Vagina (tissue), 2 donors: ENCODE measurements around the gene THAP8.

Experiments
- POLR2A ChIP-seq, 2 donors: fragments of 450-650 bp; IDR thresholded peaks; one replicate each; pipeline ENCODE4 v1.6.1; 2017; ENCODE audit warnings: antibody characterized with exemption in 2 of 2, mild to moderate bottlenecking in 2 of 2, moderate library complexity in 2 of 2
- POLR2AphosphoS5 ChIP-seq, 2 donors: sonication (generic); formaldehyde crosslinking; IDR thresholded peaks; one replicate each; pipeline ENCODE4 v1.9.0; 2017; ENCODE audit warnings: antibody characterized with exemption in 2 of 2, mild to moderate bottlenecking in 2 of 2, low read depth in 1 of 2; ENCODE audit not compliant: insufficient read depth in 1 of 2
- TF ChIP-seq, protein P1 (sequence below), 3 experiments: fragments of 450-650 bp in 2 of 3; fragments of 200-600 bp in 1 of 3; sonication (generic) in 1 of 3; IDR thresholded peaks; one replicate each; pipeline ENCODE4 v1.5.1; 2017 to 2019; ENCODE audit warnings: antibody characterized with exemption in 3 of 3, mild to moderate bottlenecking in 2 of 3, moderate library complexity in 2 of 3

DNA sequence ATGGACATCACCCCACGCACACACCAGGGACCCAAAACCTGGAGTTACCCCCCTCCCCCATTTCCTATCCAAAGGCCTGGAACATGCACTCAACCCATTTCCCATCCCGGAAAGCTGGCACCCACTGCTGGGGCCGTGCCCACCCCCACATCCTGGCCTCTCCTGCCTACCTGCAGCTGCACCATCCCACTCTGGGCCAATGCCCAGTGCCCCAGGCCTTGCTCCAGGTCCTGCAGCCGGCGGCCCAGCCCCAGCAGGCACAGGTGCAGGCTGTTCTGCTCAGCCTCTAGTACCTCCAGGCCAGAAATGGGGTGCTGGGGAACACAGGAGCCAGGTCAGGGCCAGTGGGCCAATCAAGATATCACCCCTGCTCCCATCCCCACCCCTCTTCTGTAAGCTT is 47.1 kb downstream of the THAP8 start:
- TF ChIP-seq, protein P1, sequence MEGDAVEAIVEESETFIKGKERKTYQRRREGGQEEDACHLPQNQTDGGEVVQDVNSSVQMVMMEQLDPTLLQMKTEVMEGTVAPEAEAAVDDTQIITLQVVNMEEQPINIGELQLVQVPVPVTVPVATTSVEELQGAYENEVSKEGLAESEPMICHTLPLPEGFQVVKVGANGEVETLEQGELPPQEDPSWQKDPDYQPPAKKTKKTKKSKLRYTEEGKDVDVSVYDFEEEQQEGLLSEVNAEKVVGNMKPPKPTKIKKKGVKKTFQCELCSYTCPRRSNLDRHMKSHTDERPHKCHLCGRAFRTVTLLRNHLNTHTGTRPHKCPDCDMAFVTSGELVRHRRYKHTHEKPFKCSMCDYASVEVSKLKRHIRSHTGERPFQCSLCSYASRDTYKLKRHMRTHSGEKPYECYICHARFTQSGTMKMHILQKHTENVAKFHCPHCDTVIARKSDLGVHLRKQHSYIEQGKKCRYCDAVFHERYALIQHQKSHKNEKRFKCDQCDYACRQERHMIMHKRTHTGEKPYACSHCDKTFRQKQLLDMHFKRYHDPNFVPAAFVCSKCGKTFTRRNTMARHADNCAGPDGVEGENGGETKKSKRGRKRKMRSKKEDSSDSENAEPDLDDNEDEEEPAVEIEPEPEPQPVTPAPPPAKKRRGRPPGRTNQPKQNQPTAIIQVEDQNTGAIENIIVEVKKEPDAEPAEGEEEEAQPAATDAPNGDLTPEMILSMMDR (IDR thresholded peaks at IDR 0.05) = no peak
- TF ChIP-seq POLR2AphosphoS5 (IDR thresholded peaks at IDR 0.05; ENCODE audit: insufficient read depth in 1 of 2, low read depth in 1 of 2) (no peak), POLR2A (IDR thresholded peaks at IDR 0.05) (no peak)
